Activated CD8-positive, alpha-beta memory T cell treated with anti-CD3 and anti-CD28 coated beads for 1 hour (primary cell): Measurements from ENCODE around the gene AGRN.
"Not testable (repeated sequence)": the region's sequence is repeated elsewhere in the genome, so short reads cannot be mapped to it uniquely, and the experiment has no call there.

Experiments used
- DNase-seq, 2 donors: peaks; one replicate each; pipeline ENCODE4 v3.0.0-alpha.2; 2020; ENCODE audit warnings: low read depth in 1 of 2; ENCODE audit errors: extremely low read depth in 1 of 2

The AGRN gene

GRCh38 chr1:1063261-1063944 is 43.5 kb downstream of the AGRN start:
- DNase-seq, result no peak

GRCh38 chr1:1063945-1064831 is 44.3 kb downstream of the AGRN start:
- DNase-seq, result peak; percentile 71 to 91

DNA sequence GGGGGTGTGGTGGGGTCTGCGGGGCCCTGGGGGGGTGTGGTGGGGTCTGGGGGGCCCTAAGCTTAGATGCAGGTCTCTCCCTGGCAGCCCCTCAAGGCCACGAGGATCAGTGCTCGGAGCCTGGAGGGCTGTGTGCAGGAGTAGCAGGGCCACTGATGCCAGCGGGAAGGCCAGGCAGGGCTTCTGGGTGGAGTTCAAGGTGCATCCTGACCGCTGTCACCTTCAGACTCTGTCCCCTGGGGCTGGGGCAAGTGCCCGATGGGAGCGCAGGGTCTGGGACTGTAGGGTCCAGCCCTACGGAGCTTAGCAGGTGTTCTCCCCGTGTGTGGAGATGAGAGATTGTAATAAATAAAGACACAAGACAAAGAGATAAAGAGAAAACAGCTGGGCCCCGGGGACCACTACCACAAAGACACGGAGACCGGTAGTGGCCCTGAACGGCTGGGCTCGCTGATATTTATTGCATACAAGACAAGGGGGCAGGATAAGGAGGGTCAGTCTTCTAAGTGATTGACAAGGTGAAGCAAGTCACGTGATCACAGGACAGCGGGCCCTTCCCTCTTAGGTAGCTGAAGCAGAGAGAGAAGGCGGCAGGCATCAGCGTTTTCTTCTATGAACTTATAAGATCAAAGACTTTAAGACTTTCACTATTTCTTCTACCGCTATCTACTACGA is 45.5 kb downstream of the AGRN start:
- DNase-seq, result no peak

DNA sequence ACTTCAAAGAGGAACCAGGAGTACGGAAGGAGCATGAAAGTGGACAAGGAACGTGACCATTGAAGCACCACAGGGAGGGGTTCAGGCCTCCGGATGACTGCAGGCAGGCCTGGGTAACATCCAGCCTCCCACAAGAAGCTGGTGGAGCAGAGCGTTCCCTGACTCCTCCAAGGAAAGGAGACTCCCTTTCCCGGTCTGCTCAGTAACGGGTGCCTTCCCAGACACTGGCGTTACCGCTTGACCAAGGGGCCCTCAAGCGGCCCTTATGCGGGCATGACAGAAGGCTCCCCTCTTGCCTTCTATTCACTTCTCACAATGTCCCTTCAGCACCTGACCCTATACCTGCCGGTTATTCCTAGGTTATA is 46.0 kb downstream of the AGRN start:
- not testable (repeated sequence) for DNase-seq

DNA sequence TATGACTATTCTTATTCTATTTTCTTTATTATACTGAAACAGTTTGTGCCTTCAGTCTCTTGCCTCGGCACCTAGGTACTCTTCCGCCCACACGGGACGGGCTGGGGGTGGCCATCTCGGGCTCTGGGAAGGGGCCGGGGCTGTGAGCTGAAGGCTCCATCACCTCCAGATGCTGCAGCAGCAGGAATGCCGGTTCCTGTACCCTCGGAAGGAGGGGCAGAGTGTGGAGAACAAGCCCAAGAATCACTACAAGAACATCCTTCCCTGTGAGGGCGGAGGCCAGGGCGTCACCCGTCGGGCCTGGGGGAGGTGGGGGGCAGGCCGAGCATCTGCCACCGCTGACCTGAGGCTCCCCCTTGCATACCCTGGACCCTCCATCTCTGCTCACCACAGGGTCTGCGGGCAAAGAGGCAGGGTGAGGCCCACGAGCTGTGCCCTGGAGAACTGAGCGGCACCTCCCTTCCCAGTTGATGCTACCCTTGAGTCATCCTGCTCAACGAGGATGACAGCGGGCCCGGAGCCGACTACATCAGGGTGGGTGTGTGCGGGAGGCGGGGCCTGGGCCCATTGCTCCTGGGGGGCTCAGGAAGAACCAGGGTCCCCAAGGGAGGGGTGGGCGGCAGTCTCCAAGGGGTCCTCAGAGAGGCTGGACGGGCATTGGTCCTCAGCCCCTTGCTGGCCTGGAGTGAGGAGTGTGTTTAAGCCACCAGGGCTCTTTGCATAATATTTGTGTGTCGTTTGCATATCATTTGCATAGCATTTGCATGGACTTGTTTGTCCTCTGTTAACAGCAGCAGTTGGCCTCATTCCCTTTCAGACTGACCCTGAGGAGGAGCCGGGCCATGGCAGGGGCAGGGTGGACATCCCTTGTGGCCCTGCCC is 46.7 kb downstream of the AGRN start:
- no peak for DNase-seq

DNA sequence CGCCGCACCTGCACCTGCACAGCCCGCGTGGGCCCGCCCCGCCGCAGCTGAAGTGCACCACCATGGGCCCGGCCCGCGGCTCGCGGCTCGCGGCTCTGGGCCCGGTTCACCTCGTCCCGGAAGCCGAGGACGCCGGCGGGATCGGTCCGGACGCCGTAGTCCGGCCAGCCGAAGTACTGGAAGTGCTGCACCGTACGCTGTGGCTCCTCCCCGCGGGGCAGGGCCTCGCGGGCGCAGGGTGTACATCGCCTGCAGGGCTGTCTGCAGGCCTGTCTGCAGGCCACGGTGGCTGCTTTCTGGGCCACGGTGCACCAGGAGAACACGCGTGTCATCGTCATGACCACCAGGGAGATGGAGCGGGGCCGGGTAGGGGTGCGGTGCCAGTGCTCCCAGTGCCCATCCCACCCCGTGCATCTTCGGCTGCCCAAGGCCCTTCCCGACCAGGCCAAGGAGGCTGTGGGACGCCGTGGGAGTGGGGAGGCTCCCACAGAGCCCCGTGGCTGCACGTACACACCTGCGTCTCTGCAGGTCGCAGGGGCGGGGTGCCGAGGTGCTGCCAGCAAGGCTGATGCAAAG is 47.5 kb downstream of the AGRN start:
- no peak for DNase-seq

DNA sequence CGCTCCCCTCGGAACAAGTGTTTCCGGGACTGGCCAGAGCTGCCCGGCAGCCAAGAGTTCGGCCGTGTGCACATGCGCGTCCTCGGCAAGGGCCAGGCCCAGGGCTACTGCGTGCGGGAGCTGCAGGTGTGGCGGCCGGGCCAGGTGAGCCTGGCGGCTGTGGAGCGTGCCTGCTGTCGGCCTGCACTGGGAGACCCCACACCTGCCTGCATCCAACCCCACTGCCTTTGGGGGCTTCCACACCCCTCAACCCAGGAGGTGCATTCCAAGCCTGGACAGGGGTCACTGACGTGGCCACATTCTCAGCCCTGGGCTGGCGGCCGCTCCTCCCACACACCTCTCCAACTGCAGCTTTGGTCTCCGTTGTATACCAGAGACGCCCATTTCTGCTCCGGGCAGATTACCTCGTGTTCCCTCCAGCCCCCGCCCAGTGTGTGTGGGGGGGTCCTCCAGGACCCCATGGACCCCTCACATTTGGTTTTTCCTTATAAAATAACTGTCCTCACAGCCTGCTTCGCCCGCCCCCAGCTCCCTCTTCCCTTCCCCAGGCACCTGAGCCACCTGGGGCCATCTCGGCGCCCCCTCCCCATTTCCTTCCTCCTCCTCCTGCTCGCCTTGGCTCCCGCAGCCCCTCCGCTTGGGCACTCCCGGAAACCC is 48.1 kb downstream of the AGRN start:
- no peak for DNase-seq

GRCh38 chr1:1068517-1069055 is 48.7 kb downstream of the AGRN start:
- DNase-seq, result peak; percentile 28 to 30

DNA sequence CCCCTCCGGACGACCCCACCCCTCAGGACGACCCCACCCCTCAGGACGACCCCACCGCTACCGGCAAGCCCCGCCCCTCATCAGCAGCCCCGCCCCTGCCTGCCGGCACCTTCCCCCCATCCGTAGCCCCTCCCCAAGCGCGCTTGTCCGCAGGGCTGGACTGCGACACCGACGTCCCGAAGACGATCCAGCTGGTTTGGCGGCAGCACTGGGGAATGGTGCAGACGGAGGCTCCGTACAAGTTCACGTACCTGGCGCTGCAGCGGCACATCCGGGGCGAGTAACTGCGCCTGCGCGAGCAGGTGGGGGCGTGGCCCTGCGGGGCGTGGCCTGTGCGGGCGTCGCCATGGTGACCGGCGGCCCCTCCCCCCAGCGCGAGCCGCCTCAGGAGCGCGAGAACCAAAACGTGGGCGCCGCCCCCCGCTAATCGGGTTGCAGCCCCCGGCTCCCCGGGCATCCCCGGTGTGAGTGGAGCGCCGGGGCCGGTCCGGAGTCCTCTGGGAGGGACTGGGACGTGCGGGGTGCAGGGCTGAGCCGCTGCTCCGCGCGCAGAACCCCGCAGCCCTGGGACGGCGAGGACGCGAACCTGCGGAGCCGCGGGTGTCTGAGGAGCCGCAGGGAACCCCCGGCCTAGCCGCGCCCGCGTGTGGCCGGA is 49.3 kb downstream of the AGRN start:
- DNase-seq, result peak; percentile 75 to 85

- DNase-seq, result no peak
Observed at GRCh38 chr1:1069711-1070676, 50.1 kb downstream of the AGRN start.

DNA sequence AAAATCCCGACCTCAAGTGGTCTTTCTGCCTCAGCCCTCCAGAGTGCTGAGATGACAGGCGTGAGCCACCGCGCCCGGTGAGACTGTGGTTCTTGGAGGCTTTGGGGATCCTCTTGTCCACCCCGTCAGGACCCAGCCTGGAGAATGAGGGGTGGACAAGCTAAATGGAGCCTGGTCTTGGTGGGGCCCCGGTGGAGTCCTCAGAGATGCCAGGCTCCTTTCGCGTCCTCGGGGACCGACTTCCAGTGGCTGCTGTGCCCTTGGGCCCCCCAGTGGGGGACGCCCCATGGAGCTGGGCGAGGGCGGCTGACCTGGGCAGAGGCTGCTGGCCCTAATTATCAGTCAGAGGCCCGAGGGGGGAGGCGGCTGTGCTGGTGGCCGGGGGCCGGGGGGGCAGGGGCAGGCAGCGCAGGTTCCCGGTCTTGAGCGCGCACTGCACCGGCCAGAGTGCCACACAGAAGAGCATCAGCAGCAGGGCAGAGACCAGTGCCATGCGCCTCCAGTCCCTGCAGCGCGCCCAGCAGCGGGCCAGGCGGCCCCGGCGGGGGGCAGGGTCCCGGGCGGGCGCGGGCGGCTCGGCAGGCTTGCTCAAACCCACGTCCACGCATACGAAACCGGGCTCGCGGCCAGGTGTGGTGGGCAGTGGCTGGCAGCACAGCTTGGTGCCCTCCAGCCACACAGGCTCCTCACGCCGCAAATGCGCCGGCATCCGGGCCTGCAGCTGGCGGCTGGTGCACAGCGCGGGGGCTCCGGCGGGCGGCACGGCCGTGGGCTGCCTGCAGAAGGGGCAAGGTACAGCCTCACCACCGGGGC is 51.8 kb downstream of the AGRN start:
- no peak for DNase-seq

- no peak for DNase-seq
Observed at GRCh38 chr1:1072299-1072848, 52.5 kb downstream of the AGRN start.

GRCh38 chr1:1072849-1073742 is 53.2 kb downstream of the AGRN start:
- no peak for DNase-seq

DNA sequence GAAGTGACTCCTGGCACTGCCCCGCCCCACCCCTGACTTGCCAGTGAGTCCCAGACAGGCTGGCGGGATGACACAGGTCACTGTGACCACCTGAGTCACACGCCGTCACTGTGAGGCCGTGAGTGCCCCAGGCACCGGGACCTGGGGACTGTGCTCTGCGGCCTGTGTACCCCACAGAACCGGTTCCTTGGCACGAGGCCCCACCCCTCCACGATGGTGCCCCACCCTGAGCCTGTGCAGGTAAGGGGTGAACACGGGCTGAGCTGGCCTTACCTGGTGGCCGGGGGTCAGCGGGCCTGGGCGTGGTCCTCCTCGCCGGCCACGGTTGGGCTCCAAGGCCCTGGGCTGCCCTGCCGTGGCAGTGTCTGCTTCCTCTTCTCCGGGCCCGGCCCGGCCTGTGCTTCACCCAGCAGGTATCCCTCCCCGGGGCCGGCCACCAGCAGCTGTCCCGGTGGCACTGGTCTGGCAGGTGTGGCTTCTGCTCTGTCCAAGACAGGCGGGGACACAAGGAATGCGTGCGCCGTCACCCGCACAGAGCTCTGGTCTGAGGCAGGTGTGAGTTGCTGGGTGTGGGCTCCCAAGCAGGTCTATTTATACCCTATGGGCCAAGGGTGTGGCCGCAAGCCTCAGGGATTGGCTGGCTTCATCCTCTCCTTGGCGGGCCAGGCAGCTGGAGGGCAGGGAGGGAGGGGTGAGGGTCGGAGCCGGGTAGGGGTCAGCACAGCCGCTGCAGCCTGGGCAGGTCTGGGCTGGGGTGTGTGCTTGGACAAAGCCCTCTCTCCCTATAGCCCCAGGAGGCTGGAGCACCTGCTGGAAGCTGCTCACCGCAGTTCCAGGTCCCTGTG is 54.0 kb downstream of the AGRN start, which contains the start of gene RNF223:
Gene RNF223 (minus strand): TSS at position 564 of the 845 bp plus-strand sequence. CDS start 1,740 bp downstream, outside the sequence.
- no peak for DNase-seq
